Endometrial microvascular endothelial cells (primary cell): ENCODE results near the gene UIMC1. TPM values are rescaled to one million over a fixed set of nuclear protein-coding genes. Genes with fewer than 3 reads are reported as not detected.

Experiments
- in situ Hi-C: cut with HindIII; loops from 2 replicates; pipeline ENCODE4 v1.10.0; 2017; ENCODE audit warnings: low sequenced_read_pairs, low pct_unique_long_range_greater_than_20kb; ENCODE audit errors: inconsistent ontology term
- total RNA-seq: library from RNA; depleted of rRNA; stranded (reverse); fragments of >200 nt; gene quantifications from one replicate; pipeline ENCODE4 v1.2.3, GENCODE V29; 2015; ENCODE audit errors: inconsistent ontology term

UIMC1 gene
- total RNA-seq, 1 donor from 2014 or later, result 35.5 TPM

DNA sequence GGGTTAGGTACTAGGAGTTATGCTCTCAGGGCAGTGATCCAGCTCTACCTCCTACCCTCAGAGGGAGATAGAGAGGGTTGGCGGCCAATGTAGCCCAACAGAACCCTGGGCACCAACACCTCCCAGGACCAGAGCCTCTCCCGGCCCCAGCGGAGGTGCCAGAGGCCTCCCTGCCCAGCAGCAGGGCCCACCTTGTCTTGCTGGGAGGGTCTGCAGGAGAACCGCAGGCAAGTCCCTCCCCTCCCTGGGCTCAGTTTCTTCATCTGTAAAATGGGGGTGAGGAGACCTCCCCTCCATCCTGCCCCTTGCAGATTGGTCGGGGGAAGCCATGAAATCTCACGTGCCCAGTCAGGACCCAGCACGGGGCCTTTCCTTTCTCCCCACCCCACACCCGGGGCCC lies 141.8 kb downstream of the UIMC1 start:
- in situ Hi-C loops, result no loop called here

DNA sequence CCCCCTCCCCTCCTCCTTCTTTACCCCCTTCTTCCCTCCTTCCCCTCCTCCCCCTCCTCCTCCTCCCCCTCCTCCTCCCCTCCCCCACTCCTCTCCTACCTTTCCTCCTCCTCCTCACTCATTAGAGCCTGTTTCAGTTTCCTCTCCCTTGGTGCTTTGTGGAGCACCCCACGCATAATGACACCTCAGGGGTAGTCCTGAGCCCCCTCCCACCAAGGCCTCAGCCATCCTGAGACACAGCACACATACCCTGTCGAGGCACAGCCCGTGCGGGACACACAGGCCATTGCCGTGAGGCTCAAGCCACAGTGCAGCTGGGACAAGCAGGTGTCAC lies 142.8 kb downstream of the UIMC1 start:
- in situ Hi-C loops, result no loop called here

- in situ Hi-C loops, result no loop called here
These were observed 143.4 kb downstream of the UIMC1 start for GRCh38 chr5:176863041-176863764.

DNA sequence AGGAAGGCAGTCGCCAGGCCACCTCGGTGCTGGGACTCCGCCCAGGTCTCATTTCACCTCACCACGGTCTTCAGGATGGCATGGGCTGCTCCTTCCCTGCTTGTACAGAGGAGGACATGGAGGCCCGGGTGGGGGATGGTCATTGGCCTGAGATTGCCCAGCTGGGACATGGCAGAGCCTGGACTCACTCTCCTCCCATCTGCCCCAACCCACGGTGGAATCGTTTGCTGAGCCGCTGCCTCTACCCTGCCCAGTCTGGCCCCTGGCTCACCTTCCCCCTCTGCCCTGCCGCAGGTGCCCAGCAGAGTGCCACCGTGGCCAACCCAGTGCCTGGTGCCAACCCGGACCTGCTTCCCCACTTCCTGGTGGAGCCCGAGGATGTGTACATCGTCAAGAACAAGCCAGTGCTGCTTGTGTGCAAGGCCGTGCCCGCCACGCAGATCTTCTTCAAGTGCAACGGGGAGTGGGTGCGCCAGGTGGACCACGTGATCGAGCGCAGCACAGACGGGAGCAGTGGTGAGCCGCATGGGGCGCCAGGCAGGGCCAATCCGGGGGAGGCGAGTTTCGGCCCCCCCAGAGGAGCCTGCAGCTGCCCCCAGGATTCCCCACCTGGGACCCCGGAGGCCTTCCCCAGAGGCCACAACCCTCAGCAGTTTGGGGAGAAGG lies 144.1 kb downstream of the UIMC1 start:
- in situ Hi-C loops, result no loop called here

DNA sequence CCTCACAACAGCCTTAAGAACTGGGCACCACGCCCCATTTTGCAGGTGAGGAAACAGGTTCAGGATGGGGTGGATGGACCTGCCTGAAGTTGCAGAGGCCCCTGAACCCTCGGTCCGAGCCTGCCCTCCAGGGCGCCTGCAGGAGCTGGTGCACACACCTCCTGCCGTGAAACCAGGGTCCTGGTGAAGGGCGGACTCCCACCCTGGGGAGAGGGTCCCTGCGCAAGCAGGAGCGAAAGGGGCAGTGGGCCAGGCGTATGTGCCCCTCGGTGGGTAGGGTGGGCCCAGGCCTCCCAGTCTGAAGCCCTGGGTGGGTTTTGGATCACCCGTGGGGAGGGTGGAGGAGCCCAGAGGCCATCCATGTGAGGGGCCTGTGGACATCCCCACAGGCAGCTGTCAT lies 145.3 kb downstream of the UIMC1 start:
- in situ Hi-C loops, result no loop called here

DNA sequence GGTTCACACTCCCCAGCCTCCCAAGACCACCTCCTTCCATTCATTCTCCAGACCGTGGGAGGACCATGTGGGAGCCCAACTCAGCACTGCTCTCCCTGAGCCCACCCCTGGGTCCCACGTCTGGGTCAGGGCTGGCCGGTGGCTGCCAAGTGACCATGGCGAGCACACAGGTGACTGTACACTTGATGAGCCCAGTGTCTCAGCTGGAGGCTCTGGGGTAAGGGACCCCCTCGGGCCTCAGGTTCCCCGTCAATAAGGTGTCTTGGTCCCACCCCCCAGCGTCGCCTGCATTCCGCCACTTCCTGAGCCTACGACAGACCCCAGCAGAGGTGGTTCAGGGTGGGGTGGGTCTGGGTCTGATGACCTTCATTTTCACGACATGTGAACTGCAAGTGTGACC lies 146.2 kb downstream of the UIMC1 start:
- in situ Hi-C loops, result no loop called here

DNA sequence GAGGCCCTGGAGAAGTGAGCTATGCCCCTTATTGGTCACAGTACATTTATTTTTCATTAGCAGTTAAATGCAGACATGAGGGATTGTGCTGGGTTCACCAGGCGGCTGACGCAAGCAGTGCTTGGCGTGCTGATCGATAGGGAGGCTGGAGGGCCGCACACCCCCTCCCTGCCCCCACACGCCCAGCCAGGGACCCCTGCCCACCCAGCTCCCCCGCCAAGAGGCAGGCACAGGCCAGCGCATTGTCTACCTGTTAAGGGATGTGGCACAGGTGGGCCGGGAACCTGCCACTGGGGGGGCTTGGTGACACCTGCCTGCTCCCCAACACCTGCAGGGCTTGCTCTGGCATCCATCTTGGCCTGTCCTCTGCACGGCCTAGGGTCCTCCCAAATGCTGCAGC lies 146.7 kb downstream of the UIMC1 start:
- in situ Hi-C loops, result no loop called here

GRCh38 chr5:176857894-176858273 lies 148.7 kb downstream of the UIMC1 start:
- in situ Hi-C loops, result no loop called here

GRCh38 chr5:176857216-176857893 lies 149.2 kb downstream of the UIMC1 start:
- in situ Hi-C loops, result no loop called here

GRCh38 chr5:176856746-176857145 lies 149.8 kb downstream of the UIMC1 start:
- in situ Hi-C loops, result no loop called here

DNA sequence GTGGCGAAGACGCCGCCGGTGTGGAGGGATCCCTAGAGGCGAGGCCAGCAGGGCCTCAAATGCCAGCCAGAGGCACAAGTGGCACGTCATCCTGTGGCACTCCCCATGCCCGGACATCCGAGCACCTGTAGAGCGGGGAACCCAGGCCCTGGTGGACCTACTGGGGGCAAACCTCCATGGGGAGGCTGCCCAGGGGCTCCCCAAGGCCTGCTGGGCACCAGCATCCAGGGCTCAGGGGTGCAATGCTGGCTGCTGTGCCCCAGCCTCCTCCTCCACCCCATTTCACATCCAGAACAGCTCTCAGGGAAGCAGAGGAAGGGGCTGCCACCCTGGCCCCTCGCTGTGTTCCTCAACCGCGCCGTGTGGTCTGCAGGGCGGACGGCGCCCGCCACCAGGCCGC lies 151.0 kb downstream of the UIMC1 start:
- in situ Hi-C loops, result no loop called here

Other genes starting within 250 kb of the UIMC1 start
- gene UNC5A, start 196.2 kb downstream of the UIMC1 start, total RNA-seq, result not detected
- not detected for gene HK3, start 107.4 kb downstream of the UIMC1 start, total RNA-seq
- gene ZNF346, start 15.9 kb upstream of the UIMC1 start, total RNA-seq, result 13.5 TPM
- gene FGFR4, start 80.1 kb upstream of the UIMC1 start, total RNA-seq, result not detected
- 34.3 TPM for gene NSD1, start 127.0 kb upstream of the UIMC1 start, total RNA-seq